DOHH2 (cell line): Measurements from ENCODE around the gene IGDCC3.

ENCODE experiments used
- H3F3A ChIP-seq: fragments of 200-600 bp; sonication (generic), shearing (Covaris generic); 2 replicates; pipeline ENCODE4 v1.6.0; 2016; ENCODE audit warnings: antibody characterized with exemption, mild to moderate bottlenecking; ENCODE audit not compliant: control insufficient read depth, insufficient read depth
- H3K27ac ChIP-seq: fragments of 200-600 bp; sonication (generic); 2 replicates; pipeline ENCODE4 v1.5.1; 2014; ENCODE audit warnings: low read depth, mild to moderate bottlenecking, low read length, moderate library complexity
- H3K27me3 ChIP-seq: fragments of 200-600 bp; sonication (generic); 2 replicates; pipeline ENCODE4 v1.6.1; 2014; ENCODE audit warnings: mild to moderate bottlenecking, low read length, mixed read lengths; ENCODE audit not compliant: control insufficient read depth
- H3K36me3 ChIP-seq: fragments of 200-600 bp; sonication (generic); 2 replicates; pipeline ENCODE4 v1.6.1; 2014; ENCODE audit warnings: mild to moderate bottlenecking, low read length, moderate library complexity, mixed read lengths; ENCODE audit not compliant: control insufficient read depth
- H3K4me1 ChIP-seq: fragments of 200-600 bp; sonication (generic); 2 replicates; pipeline ENCODE4 v1.6.1; 2014; ENCODE audit warnings: mild to moderate bottlenecking, low read length, mixed read lengths; ENCODE audit not compliant: control insufficient read depth
- H3K4me2 ChIP-seq: fragments of 200-600 bp; sonication (generic); 2 replicates; pipeline ENCODE4 v1.6.0; 2014; ENCODE audit warnings: mild to moderate bottlenecking, low read length, moderate library complexity
- H3K4me3 ChIP-seq: fragments of 200-600 bp; sonication (generic); 2 replicates; pipeline ENCODE4 v1.5.1; 2014; ENCODE audit warnings: mild to moderate bottlenecking, low read length, mixed read lengths
- H3K79me2 ChIP-seq: fragments of 200-600 bp; sonication (generic); 2 replicates; pipeline ENCODE4 v1.6.1; 2014; ENCODE audit warnings: mild to moderate bottlenecking, low read length, mixed read lengths; ENCODE audit not compliant: control insufficient read depth
- H3K9me2 ChIP-seq: fragments of 200-600 bp; sonication (generic); replicated peaks from 2 replicates; pipeline ENCODE4 v1.6.1; 2014; ENCODE audit warnings: mild to moderate bottlenecking, low read length, mixed read lengths; ENCODE audit not compliant: control insufficient read depth
- H3K9me3 ChIP-seq: fragments of 200-600 bp; sonication (generic); 2 replicates; pipeline ENCODE4 v1.6.1; 2014; ENCODE audit warnings: antibody characterized with exemption, low read length, mixed read lengths; ENCODE audit not compliant: control insufficient read depth, insufficient read depth
- H4K20me1 ChIP-seq: fragments of 200-600 bp; sonication (generic); 2 replicates; pipeline ENCODE4 v1.6.0; 2014; ENCODE audit warnings: low read depth, mild to moderate bottlenecking, antibody characterized with exemption, low read length, moderate library complexity; ENCODE audit not compliant: control insufficient read depth, insufficient read depth
- EZH2phosphoT487 ChIP-seq: fragments of 200-600 bp; sonication (generic); IDR thresholded peaks from 2 replicates; pipeline ENCODE4 v1.6.1; 2017; ENCODE audit warnings: borderline replicate concordance, mild to moderate bottlenecking, antibody characterized with exemption, low read length, moderate library complexity, mixed read lengths
- TF ChIP-seq, protein P1 (sequence below): fragments of 200-600 bp; sonication (generic); IDR thresholded peaks from one replicate; pipeline ENCODE4 v1.5.1; 2014; ENCODE audit warnings: antibody characterized with exemption, mild to moderate bottlenecking, low read depth, low read length; ENCODE audit not compliant: poor library complexity, severe bottlenecking

IGDCC3 gene

GRCh38 chr15:65374334-65374733, 3.5 kb downstream of the IGDCC3 start:
- TF ChIP-seq, protein P1, sequence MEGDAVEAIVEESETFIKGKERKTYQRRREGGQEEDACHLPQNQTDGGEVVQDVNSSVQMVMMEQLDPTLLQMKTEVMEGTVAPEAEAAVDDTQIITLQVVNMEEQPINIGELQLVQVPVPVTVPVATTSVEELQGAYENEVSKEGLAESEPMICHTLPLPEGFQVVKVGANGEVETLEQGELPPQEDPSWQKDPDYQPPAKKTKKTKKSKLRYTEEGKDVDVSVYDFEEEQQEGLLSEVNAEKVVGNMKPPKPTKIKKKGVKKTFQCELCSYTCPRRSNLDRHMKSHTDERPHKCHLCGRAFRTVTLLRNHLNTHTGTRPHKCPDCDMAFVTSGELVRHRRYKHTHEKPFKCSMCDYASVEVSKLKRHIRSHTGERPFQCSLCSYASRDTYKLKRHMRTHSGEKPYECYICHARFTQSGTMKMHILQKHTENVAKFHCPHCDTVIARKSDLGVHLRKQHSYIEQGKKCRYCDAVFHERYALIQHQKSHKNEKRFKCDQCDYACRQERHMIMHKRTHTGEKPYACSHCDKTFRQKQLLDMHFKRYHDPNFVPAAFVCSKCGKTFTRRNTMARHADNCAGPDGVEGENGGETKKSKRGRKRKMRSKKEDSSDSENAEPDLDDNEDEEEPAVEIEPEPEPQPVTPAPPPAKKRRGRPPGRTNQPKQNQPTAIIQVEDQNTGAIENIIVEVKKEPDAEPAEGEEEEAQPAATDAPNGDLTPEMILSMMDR = no peak
- no peak for TF ChIP-seq EZH2phosphoT487
- peaks cover 55% of the 10 kb centered on the region for H3K27me3 ChIP-seq

GRCh38 chr15:65373163-65373651, 4.6 kb downstream of the IGDCC3 start:
- Histone ChIP-seq H3K9me2 (no peaks in the 10 kb centered on the region), H4K20me1 (no peaks in the 10 kb centered on the region), H3F3A (no peaks in the 10 kb centered on the region), H3K4me2 (no peak overlapping the region), H3K27me3 (peaks cover 47% of the 10 kb centered on the region), H3K79me2 (no peaks in the 10 kb centered on the region), H3K27ac (no peak overlapping the region), H3K36me3 (no peaks in the 10 kb centered on the region), H3K9me3 (no peaks in the 10 kb centered on the region), H3K4me1 (no peaks in the 10 kb centered on the region), H3K4me3 (no peak overlapping the region)
- no peak for TF ChIP-seq EZH2phosphoT487
- TF ChIP-seq, protein P1 = no peak

More at GRCh38 chr15:65374334-65374733, 3.5 kb downstream of the IGDCC3 start:
- Histone ChIP-seq H3F3A (no peaks in the 10 kb centered on the region), H3K4me1 (no peaks in the 10 kb centered on the region), H3K4me3 (no peak overlapping the region), H3K79me2 (no peaks in the 10 kb centered on the region), H4K20me1 (no peaks in the 10 kb centered on the region), H3K36me3 (no peaks in the 10 kb centered on the region), H3K9me2 (no peaks in the 10 kb centered on the region), H3K4me2 (no peak overlapping the region), H3K9me3 (no peaks in the 10 kb centered on the region), H3K27ac (no peak overlapping the region)

- Histone ChIP-seq H3K9me3 (no peaks in the 10 kb centered on the region), H3K27me3 (peaks cover 45% of the 10 kb centered on the region), H3K4me1 (no peaks in the 10 kb centered on the region), H3K27ac (no peak overlapping the region), H3K4me3 (no peak overlapping the region), H3K36me3 (no peaks in the 10 kb centered on the region), H4K20me1 (no peaks in the 10 kb centered on the region), H3K79me2 (no peaks in the 10 kb centered on the region), H3K4me2 (no peak overlapping the region), H3F3A (no peaks in the 10 kb centered on the region), H3K9me2 (no peaks in the 10 kb centered on the region)
- TF ChIP-seq, protein P1 = no peak
- no peak for TF ChIP-seq EZH2phosphoT487
Observed at GRCh38 chr15:65372787-65373067, 5.1 kb downstream of the IGDCC3 start.
